NCI-H146 (cell line): ENCODE measurements around the gene KRTAP12-2.
A peak's percentile ranks its signal among the peaks of the same experiment; 100 is the strongest.

Source experiments
- DNase-seq: peaks from one replicate; lab custom pipeline; 2025; lab: John Stamatoyannopoulos, UW

KRTAP12-2 gene, protein sequence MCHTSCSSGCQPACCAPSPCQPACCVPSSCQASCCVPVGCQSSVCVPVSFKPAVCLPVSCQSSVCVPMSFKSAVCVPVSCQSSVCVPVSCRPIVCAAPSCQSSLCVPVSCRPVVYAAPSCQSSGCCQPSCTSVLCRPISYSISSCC

DNA sequence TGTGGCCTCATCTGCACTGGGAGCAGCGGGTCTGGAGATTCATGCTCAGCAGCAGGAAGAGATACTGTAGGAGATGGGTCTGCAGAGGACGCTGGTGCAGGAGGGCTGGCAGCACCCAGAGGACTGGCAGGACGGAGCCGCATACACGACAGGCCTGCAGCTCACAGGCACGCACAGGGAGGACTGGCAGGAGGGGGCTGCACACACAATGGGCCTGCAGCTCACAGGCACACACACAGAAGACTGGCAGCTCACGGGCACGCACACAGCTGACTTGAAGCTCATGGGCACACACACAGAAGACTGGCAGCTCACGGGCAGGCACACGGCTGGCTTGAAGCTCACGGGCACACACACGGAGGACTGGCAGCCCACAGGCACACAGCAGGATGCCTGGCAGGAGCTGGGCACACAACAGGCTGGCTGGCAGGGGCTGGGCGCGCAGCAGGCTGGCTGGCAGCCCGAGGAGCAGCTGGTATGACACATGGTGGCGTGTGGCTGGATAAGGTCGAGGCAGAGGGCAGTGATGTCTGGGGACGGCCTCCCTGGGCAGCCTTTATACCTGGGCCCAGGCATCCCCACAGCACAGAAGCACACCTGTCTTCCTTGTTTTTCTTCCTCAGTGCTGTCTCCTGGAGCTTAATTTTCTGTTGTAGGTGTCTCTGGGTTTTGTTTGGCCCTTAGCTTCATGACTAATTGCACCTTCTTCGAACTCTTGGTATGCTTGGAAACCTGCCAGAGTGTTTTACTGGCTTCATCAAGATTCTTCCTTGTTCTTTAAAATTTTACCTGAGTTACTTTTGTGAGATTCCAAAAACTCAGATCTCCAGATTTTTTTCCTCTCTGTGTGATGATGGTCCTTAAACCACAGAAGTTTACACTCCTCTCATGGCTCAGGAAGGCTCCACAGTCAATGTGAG is at the start of gene KRTAP12-2:
TSS of gene KRTAP12-2 (minus strand) at position 527 of the 920 bp plus-strand sequence. CDS start at position 486, 41 bp downstream.
- DNase-seq = peak; percentile 22

DNA sequence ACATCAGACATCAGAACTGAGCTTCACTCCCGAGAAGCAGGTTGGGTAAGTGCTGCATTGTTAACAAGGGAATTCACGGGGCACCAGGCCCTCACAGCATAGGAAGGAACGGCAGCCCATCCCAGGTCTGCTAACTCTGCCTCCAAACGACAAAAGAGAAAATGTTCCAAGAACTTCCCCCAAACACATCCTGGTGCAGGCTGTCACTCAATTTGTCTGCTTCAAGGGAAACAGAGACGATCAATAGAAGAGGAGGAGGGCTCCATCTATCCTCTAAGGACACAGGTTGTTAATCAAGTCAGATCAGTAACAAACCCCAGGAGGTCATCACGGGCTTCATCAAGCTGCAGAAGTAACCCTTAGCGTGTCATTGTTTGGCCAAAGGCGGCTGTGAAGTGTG is 48.2 kb upstream of the KRTAP12-2 start:
- DNase-seq = no peak

DNA sequence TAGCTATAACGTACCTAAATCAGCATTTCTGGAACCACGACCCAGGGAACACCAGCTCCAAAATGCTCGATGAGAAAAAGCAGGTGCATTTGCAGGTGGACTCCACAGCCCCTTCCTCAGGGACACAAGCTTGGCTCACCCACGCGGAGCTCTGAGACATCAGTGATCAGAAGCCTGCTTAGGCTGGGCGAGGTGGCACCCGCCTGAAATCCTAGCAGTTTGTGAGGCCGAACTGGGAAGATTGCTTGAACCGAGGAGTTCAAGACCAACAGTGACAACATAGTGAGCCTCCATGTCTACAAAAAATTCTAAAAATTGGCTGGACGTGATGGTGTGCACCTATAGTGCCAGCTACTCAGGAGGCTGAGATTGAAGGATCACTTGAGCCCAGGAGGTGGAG is 47.1 kb upstream of the KRTAP12-2 start:
- DNase-seq = no peak

DNA sequence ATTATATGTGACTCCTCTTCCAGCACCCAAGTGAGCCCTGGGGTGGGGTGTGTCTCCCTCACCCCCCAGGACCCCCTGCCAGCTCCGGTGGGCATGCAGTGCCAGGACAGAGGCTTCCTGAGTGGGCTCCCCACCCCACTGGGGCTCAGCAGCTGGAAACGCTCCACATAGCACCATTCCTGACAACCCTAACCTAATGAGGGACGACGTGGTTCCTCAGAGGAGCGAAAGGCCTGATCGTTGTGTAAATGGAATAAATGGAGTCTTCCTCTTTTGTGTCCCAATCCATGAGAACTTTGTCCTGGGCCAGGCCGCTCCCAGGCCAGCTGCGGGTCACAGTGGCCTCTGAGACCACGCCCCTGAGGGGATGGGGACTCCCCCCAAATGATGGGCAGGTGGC is 46.4 kb upstream of the KRTAP12-2 start:
- DNase-seq = no peak

DNA sequence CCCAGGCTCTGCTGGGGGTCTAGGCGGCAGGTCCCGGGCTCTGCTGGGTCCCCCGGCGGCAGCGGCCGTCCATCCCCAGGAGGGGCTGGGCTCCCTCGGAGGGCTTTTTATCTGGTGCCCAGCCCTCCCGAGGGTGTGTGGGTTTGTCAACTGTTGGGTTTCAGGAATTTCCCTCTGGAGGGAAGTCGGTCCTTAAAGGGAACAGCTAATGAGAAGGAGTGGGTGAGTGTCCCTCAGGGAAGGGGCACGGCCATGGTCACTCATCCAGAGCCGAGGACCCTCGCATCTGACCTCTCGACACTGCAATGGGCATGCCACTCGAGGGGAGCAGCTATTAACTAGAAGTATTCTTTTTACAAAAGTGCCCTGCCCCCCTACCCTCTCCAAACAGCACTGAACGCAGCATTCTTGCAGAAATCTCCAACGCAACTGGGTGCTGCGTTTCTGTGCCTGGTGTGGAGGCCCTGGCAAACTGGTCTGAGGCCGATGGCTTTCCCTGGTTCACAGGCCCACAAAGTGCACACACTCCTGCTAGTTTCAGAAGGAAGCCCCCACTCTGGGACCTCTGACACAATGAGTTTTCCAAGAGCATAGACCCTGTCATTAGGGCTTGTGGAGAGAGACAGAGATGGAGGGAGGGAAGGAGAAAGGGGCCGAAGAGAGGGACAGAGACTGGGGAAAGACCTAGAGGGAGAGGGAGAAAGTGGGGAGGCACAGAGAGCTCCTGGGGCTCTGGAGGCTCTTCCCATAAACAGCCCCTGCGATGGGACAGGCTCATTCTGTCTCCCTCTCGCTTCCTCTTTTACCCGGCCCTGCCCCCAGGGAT is 45.7 kb upstream of the KRTAP12-2 start:
- DNase-seq = no peak

DNA sequence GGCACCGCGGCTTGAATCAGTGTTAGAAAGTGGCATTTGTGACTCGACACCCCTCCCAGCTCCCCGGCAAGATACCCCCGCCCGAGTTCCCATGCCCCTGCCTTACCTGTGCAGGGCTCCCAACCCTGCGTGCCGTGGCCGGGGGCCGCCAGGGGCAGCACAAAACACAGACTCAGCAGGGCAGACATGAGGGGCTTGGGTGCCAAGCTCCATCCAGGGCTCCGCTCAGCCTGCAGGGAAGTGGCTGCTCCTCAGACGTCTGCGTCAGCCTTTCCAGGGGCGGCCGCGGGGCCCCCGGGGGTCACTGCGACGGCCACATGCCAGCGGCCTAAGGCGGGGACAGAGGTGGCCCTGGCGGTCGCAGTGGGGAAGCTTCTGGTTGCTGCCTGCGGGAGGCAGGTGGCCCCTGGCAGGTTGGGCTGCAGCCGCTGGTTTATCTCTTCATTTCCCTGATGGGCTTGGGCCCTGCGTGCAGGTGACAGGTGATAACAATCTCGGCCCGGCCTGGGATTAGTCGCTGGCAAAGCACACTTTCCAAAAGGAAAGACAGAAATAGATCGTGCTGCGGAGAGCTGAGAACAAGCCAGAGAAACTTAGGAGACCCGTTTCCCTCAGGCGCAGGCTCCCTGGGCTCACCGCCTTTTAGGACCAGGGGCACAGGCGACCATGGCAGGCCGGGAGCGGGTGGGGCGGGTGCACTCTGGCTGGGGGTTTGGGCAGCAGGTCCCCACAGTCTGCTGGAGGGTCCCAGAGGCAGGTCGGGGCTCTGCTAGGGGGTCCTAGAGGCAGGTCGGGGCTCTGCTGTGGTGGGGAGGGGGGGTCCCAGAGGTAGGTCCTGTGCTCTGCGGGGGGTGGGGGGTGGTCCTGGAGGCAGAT is 44.8 kb upstream of the KRTAP12-2 start, which contains the start of gene TSPEAR:
TSS of gene TSPEAR (minus strand) at position 246 of the 876 bp plus-strand sequence. CDS start at position 188, 58 bp downstream.
- peak; percentile 88 for DNase-seq

DNA sequence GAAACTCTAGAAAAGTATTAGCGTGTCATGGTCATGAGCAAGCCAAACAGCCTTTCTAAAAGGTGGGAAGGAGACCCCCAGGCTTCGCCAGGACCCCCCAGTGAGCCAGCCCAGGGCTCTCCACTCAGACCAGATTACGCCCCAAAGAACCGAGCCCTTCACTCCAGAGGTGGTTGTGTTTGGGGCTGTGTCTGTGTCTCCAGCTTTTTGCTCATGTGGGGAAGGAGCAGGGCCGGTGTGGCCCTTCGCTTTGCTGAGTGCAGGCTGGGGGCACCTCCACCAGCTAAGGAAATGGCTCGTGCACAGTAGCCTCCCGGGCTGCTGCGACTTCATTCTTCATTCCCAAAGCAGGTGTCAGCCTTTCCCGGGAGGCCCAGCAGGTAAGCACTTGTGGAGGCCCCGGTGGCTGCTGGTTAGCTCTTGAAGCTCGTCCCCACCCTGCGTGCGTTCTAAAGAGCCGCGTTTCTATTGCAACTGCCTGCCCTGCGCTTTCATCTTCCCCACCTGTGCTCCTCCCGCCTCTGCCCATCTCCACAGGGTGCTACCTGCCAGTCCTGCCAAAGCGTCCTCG is 44.1 kb upstream of the KRTAP12-2 start:
- peak; percentile 93 for DNase-seq

DNA sequence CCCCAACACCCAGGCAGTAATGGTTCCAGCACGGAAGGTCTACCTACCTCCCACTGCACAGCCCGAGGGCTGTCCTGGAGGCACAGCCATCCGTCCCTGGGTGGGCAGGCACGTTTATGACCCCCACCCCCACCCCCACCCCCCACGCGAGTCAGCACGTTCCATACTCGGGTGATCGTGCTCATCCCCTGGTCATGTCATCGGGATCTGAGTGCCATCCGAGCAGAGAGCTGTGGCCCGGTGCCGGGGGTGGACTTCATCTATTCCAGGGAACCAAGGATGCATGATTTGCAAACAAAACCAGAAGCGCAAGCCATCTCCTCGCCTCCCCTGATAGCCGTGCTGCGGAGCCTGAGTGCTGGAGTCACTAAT is 43.6 kb upstream of the KRTAP12-2 start:
- DNase-seq = peak; percentile 44

DNA sequence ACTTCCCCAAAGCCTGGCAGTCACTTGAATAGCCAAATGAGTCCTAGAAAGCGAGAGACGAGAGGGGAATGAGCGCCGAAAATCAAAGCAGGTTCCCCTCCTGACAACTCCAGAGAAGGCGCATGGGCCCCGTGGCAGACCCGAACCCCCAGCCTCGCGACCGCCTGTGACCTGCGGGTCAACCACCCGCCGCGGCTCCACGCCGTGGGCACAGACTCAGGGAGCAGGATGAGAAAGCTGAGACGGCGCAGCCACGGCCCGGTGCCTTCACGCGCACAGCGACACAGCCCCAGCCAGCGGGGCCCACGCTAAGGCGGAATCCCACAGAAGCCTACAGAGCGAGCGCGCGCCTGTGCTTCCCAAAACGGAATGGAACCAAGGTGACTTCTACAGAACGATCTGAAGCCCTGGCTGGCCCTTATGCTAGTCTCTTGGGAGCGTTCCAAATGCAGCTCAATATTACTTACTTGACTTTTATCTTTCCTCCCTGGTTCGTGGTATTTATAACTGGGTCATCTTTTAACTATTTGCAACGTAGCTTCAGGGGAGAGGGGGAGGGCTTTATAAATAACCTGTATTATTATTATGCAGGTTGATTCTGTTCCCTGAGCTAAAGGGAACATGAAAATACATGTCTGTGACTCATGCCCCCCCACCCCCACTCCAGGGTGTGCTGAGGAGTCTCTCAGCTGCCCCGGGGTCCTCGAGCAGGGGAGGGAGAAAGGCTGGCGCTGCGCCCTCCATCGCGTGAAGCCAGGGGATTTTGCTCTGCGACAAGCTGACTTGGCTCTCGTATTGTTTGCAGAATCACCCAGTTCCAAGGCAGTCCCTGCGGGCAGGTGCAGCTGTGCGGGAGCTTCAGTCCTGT is 42.9 kb upstream of the KRTAP12-2 start:
- peak; percentile 74 for DNase-seq

DNA sequence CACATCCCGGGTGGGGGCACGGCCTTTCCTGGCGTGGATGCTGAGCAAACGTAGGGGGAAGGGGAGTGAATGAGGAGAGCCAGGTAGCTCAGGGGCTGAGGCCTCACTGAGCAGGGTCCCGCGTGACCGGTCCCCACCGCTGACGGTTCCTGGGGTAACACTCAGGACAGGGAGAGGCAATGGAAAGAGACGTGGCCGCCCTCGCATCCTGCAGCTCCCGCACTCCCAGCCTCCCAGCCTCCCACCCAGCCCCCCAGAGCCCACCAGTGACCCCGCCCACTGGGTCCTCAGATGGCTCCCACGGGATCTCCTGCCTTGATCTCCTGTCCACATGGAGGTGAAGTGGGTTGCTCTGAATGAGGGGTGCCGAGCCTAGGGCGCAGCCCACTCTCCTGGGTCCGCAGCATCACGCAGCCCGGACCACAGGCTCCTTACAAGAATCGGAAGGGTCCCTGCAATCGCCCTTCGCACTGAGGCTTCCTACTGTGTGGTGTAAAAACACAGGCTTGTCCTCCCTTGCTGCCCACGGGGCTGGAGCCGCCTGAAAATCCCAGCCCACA is 42.2 kb upstream of the KRTAP12-2 start:
- no peak for DNase-seq

DNA sequence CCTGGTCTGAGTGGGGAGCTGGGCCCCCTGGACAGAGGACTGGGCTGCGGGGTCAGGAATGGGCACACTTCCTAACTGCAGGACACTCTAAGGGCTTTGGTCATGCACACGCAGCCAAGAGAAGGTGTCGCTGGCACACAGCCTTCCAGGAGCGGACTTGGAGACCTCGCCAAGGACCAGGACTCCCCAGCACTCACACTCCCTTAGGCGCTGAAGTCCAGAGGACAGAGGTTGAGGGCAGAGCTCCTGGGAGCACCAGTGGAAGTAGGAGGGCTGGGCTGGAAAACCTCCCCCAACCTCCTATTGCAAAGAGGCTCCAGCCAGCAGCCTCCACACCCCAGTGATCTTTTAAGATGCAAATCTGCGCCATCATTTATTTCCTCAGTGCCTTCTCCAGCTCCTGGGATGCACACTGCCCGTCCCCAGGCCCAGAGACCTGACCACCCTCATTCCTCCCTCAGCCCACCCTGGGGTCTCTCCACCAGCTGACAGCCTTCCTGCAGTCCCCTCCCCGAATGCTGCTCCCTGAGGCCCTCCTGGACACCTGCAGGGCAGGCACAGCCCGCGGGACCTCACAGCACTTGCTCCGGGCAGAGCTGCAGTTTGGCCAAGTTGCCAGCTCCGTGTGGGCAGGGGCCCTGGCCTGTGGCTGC is 41.6 kb upstream of the KRTAP12-2 start:
- no peak for DNase-seq

DNA sequence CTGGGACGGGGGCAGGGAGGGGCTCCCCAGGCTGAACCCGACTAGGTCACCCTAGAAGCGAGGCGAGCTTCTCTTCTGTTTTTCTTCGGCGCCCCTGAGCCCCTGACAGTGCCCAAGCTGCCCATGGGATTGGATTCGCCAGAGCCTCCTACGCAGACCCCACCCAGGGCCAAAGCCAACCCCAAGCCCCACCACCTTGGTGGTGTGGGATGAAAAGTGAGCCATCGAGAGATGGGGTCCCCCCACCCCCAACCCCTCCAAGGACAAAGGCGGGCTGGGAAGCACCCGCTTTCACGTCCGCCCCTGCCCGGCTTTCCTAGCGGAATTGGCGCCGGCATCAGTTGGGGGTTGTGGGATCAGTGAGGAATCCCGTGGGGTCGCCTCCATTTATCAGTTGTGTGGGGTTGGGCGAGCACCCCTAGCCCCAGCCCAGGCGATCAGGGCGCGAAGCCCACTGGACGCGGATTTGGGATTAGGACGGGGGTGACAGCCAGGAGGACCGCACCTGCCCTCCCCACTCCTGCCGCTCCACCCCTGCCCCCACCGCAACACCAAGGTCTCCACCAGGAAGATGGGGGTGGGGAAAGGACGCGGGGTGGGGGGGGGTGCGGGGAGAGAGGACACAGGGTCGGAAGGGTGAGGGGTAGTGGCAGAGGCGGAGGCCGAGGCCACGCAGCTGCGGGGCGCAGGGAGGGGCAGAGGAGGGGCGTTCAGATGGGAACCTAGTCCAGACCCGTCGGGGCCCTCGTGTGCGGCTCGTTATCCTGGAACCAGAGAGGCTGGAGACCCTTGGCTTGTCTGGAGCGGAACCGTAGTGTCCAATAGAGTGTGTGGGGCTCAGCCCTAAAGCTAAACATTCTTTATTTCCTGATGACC is 40.2 kb upstream of the KRTAP12-2 start:
- DNase-seq = no peak

DNA sequence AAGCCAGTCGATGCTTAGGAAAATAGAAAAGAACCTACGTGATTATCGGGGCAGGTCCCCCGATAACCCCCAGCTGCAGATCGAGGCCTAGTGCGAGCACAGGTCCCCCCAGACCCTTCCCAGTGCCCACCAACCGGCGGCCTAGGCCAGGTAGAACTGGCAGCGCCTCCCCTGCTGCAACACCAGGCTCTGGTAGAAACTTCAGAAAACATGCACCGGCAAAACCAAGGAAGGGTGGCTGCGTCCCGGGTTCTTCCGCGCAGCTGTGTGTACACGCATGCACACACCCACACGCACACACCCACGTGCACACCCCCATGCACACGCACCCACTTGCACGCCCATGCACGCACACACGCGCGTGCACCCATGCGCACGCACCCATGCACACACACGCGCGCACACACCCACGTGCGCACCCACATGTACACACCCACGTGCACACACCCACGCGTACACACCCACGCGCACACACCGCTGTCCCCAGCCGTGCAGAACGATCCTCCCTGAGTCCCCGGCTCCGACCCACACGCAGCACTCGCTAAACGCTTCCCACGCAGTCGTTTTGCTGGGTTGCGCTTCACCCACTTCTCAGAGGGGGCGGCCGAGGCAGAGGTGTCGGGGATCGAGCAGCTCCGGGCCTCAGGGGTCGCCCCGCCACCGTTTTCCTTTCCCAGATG is 39.4 kb upstream of the KRTAP12-2 start:
- DNase-seq = no peak

DNA sequence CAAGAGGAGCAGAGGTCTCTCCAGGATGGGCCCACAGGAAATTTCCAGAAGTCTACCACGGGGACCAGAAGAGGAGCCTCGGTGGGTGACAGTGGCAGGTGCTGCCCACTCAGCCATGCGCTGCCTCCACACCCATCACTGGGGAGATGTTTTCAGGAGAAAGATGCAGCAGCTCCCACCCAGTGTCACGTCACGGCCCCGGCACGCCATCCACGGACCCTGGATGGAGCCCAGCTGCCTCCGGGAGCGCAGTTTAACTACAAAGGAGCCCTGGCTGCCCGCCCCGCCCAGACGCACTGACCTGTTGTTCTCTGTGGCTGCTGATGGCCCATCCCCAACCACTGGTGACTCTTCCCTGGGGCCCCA is 37.9 kb upstream of the KRTAP12-2 start:
- DNase-seq = no peak

DNA sequence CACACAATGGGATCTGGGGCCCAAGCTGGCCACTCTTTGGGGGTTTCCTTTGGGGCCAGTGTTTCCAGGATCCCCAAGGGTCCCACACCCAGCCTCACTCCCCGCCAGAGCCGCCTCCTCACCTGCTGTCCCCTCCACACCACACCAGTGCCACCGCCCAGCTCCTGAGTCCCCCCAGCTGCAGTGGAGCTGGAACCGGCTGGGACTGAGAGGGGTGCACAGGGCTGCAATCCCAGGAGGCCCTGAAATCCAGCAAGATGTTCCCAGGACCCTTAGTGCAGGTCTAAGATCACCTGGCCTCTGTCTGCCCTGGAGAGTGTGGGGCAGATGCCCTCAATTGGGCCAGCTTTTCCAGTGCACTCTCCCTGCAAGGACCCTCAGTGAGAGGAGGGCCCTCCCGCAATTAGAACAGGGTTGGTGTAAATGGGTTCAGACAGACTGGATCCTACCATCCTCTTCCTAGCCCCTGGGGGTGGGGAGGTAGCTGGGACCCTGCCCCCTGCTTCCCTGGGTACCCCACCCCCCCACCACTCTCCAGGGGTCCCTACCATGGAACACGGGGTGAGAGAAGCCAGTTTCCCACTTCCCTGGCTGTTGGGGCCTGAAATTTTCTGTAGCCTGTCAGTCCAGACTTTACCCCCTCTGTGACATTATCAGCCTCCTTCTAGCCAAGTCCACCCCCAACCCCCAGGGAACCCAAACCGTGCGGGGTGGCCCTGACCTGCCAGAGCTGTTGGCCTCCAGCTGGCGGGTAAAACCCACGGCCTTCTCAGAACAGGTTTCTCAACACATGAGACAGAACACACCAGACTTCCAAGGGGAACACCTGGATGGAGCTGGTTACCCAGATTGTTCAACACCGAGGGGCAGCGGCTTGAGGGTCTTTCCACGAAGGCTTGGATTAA is 37.3 kb upstream of the KRTAP12-2 start:
- DNase-seq = no peak

DNA sequence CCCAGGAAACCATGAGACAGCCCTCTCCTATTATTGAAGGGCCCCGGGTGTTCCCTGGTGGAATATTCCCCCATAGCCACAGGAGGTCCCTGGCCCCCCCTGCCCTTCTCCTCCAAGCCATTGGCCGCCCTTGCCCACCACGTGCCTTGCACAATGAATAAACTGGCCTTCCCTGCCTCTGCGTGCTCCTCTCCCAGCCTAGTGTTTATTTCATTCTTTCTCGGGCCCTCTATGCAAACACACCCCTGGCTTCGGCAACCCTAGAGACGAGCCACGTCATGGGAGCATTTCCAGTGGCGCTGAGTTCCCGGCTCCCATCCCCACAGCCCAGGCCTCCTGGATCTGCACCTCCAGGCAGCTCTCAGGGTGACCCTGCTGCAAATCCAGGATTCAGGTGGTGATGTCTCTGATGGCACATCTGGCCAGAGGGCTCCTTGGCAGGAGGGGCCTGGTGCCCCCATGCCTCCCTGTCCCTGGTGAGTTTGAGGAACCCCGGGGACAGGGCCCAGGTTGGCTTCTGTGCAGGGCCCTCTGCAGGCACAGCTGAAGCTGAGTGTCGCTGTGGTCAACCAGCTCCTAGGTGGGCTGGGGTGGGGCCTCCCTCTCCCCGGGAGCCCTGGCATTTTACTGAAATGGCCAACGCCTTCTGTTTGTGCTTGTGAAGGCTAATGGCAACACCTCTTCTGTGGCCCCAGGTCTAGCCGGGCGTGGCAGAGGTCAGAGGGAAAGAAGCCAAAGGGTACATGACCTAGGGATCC is 36.4 kb upstream of the KRTAP12-2 start:
- DNase-seq = peak; percentile 82
